Measurements from ENCODE around the gene SIMC1.
A peak's percentile ranks its signal among the peaks of the same experiment; 100 is the strongest.
"Not testable (repeated sequence)": the region's sequence is repeated elsewhere in the genome, so short reads cannot be mapped to it uniquely, and the experiment has no call there.

Gene SIMC1

DNA sequence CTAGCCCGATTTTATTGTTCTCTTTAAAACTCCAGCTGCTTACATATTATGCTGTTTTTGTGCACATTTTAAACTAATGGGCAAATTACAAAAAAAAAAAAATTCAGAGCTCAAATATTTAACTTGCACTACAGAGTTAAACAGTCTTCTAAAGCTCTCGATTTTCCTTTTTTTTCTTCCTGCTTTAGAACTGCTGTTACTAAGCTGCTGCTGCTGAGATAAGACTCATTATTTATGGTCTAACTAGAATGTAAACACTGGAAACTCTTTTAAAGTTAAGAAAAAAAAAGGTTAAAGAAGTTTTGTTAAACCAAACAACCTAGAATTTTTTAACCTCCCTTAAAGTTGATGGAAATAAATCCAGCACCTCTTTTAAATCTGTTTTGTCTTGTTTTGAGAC, 20.5 kb upstream of the SIMC1 start:
- H3K27me3 ChIP-seq (ENCODE audit: low read length); H4K20me1 ChIP-seq (ENCODE audit: low read depth, low read length); H3F3A ChIP-seq (ENCODE audit: insufficient read depth); H3K4me3 ChIP-seq (ENCODE audit: insufficient read depth, low read length, poor library complexity, severe bottlenecking); H3K9ac ChIP-seq (ENCODE audit: low read length); H3K79me2 ChIP-seq (ENCODE audit: insufficient read depth, low read length); H3K36me3 ChIP-seq (ENCODE audit: low read length); H3K27ac ChIP-seq (ENCODE audit: low read depth, low read length); H3K9me2 ChIP-seq (replicated peaks; ENCODE audit: insufficient read depth, low read length); H3K9me3 ChIP-seq (ENCODE audit: insufficient read depth, low read length); H3K4me2 ChIP-seq (ENCODE audit: low read depth, low read length, poor library complexity, severe bottlenecking); H2AFZ ChIP-seq (ENCODE audit: low read depth, low read length, severe bottlenecking): not testable (repeated sequence)

DNA sequence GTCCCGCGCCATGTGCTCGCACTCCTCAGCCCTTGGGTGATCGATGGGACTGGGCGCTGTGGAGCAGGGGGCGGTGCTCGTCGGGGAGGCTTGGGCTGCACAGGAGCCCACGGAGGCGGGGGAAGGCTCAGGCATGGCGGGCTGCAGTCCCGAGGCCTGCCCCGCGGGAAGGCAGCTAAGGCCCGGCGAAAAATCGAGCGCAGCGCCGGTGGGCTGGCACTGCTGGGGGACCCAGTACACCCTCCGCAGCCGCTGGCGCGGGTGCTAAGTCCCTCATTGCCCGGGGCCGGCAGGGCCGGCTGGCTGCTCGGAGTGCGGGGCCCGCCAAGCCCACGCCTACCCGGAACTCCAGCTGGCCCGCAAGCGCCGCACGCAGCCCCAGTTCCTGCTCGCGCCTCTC, 16.2 kb upstream of the SIMC1 start:
- H3K4me2 ChIP-seq (ENCODE audit: low read depth, low read length, poor library complexity, severe bottlenecking); H3K9me2 ChIP-seq (replicated peaks; ENCODE audit: insufficient read depth, low read length); H3K4me3 ChIP-seq (ENCODE audit: insufficient read depth, low read length, poor library complexity, severe bottlenecking); H3K9me3 ChIP-seq (ENCODE audit: insufficient read depth, low read length); H3K79me2 ChIP-seq (ENCODE audit: insufficient read depth, low read length); H4K20me1 ChIP-seq (ENCODE audit: low read depth, low read length); H3K27me3 ChIP-seq (ENCODE audit: low read length); H3K9ac ChIP-seq (ENCODE audit: low read length); H3K27ac ChIP-seq (ENCODE audit: low read depth, low read length); H3K36me3 ChIP-seq (ENCODE audit: low read length); H2AFZ ChIP-seq (ENCODE audit: low read depth, low read length, severe bottlenecking); H3F3A ChIP-seq (ENCODE audit: insufficient read depth): not testable (repeated sequence)

GRCh38 chr5:176228358-176228757, 9.9 kb upstream of the SIMC1 start:
- H3K4me3 ChIP-seq (ENCODE audit: insufficient read depth, low read length, poor library complexity, severe bottlenecking); H3K9me2 ChIP-seq (replicated peaks; ENCODE audit: insufficient read depth, low read length); H2AFZ ChIP-seq (ENCODE audit: low read depth, low read length, severe bottlenecking); H3K4me2 ChIP-seq (ENCODE audit: low read depth, low read length, poor library complexity, severe bottlenecking); H4K20me1 ChIP-seq (ENCODE audit: low read depth, low read length); H3K9ac ChIP-seq (ENCODE audit: low read length); H3K27me3 ChIP-seq (ENCODE audit: low read length); H3K27ac ChIP-seq (ENCODE audit: low read depth, low read length); H3K79me2 ChIP-seq (ENCODE audit: insufficient read depth, low read length); H3K36me3 ChIP-seq (ENCODE audit: low read length); H3K9me3 ChIP-seq (ENCODE audit: insufficient read depth, low read length); H3F3A ChIP-seq (ENCODE audit: insufficient read depth): not testable (repeated sequence)

GRCh38 chr5:176233253-176233652, 5.0 kb upstream of the SIMC1 start:
- H3K9me2 ChIP-seq (replicated peaks; ENCODE audit: insufficient read depth, low read length); H3K27ac ChIP-seq (ENCODE audit: low read depth, low read length); H3K4me3 ChIP-seq (ENCODE audit: insufficient read depth, low read length, poor library complexity, severe bottlenecking); H3F3A ChIP-seq (ENCODE audit: insufficient read depth); H3K9me3 ChIP-seq (ENCODE audit: insufficient read depth, low read length); H3K9ac ChIP-seq (ENCODE audit: low read length); H3K4me2 ChIP-seq (ENCODE audit: low read depth, low read length, poor library complexity, severe bottlenecking); H3K27me3 ChIP-seq (ENCODE audit: low read length); H4K20me1 ChIP-seq (ENCODE audit: low read depth, low read length); H2AFZ ChIP-seq (ENCODE audit: low read depth, low read length, severe bottlenecking); H3K36me3 ChIP-seq (ENCODE audit: low read length); H3K79me2 ChIP-seq (ENCODE audit: insufficient read depth, low read length): not testable (repeated sequence)

DNA sequence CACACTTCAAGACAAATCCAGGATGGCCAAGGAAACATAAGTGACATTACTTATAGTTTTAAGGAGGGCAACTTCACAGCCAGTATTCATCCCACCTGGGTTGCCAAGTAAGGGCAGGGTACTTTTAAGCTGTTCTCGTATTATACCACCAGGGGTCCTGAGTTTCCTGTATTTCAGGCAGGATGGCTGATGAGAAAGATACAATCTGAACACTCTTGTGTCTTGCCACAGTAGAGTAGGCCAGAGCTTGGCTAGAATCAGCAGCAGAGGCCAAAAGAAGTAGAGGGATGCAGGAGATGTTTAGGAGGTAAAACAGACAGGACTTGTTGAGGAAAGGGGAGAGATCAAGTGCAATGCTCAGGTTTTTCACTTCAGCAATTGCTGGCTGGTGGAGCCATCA, 3.1 kb upstream of the SIMC1 start:
- not testable (repeated sequence) for H3K79me2 ChIP-seq (ENCODE audit: insufficient read depth, low read length); H4K20me1 ChIP-seq (ENCODE audit: low read depth, low read length); H3K36me3 ChIP-seq (ENCODE audit: low read length); H3F3A ChIP-seq (ENCODE audit: insufficient read depth); H2AFZ ChIP-seq (ENCODE audit: low read depth, low read length, severe bottlenecking); H3K9me2 ChIP-seq (replicated peaks; ENCODE audit: insufficient read depth, low read length); H3K9me3 ChIP-seq (ENCODE audit: insufficient read depth, low read length); H3K27me3 ChIP-seq (ENCODE audit: low read length); H3K27ac ChIP-seq (ENCODE audit: low read depth, low read length); H3K4me2 ChIP-seq (ENCODE audit: low read depth, low read length, poor library complexity, severe bottlenecking); H3K9ac ChIP-seq (ENCODE audit: low read length); H3K4me3 ChIP-seq (ENCODE audit: insufficient read depth, low read length, poor library complexity, severe bottlenecking)

GRCh38 chr5:176238645-176239283, 540 bp downstream of the SIMC1 start:
- peak overlapping the region; percentile 30 for H3K4me2 ChIP-seq (ENCODE audit: low read depth, low read length, poor library complexity, severe bottlenecking)
- peak overlapping the region; percentile 28; the same call in 1 of the 2 replicates for H3K9ac ChIP-seq (ENCODE audit: low read length)
- not testable (repeated sequence) for H2AFZ ChIP-seq (ENCODE audit: low read depth, low read length, severe bottlenecking); H3K9me2 ChIP-seq (replicated peaks; ENCODE audit: insufficient read depth, low read length); H3K27me3 ChIP-seq (ENCODE audit: low read length); H3K27ac ChIP-seq (ENCODE audit: low read depth, low read length); H3F3A ChIP-seq (ENCODE audit: insufficient read depth); H3K79me2 ChIP-seq (ENCODE audit: insufficient read depth, low read length); H3K9me3 ChIP-seq (ENCODE audit: insufficient read depth, low read length); H4K20me1 ChIP-seq (ENCODE audit: low read depth, low read length); H3K36me3 ChIP-seq (ENCODE audit: low read length)
- peak overlapping the region; percentile 32 for H3K4me3 ChIP-seq (ENCODE audit: insufficient read depth, low read length, poor library complexity, severe bottlenecking)

GRCh38 chr5:176239304-176239703, 1.1 kb downstream of the SIMC1 start:
- H3K79me2 ChIP-seq (ENCODE audit: insufficient read depth, low read length); H3K4me2 ChIP-seq (ENCODE audit: low read depth, low read length, poor library complexity, severe bottlenecking); H3K36me3 ChIP-seq (ENCODE audit: low read length); H3K9me3 ChIP-seq (ENCODE audit: insufficient read depth, low read length); H3K9ac ChIP-seq (ENCODE audit: low read length); H3K9me2 ChIP-seq (replicated peaks; ENCODE audit: insufficient read depth, low read length); H3K4me3 ChIP-seq (ENCODE audit: insufficient read depth, low read length, poor library complexity, severe bottlenecking); H3K27ac ChIP-seq (ENCODE audit: low read depth, low read length); H4K20me1 ChIP-seq (ENCODE audit: low read depth, low read length); H3K27me3 ChIP-seq (ENCODE audit: low read length); H3F3A ChIP-seq (ENCODE audit: insufficient read depth); H2AFZ ChIP-seq (ENCODE audit: low read depth, low read length, severe bottlenecking): not testable (repeated sequence)

DNA sequence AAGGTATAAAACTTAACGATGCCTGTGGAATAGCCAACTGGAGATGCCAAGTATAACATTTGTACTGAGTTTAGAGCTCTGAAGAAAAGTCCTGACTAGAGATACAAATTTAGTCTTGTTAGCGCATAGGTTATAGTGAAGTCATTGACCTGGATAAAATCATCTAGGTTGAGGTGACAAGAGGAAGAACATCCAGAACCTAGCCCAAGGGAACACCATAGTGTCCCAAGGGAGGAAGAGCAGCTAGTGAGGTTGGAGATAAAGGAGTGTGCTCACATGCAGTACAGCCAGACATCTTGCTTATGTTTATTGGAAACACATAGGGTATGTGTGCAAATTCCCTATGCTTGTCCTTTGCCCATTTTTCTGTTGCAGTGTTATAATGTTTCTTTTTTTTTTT, 6.1 kb downstream of the SIMC1 start:
- H3K27ac ChIP-seq (ENCODE audit: low read depth, low read length); H3K9me3 ChIP-seq (ENCODE audit: insufficient read depth, low read length); H4K20me1 ChIP-seq (ENCODE audit: low read depth, low read length); H3K9ac ChIP-seq (ENCODE audit: low read length); H3K4me2 ChIP-seq (ENCODE audit: low read depth, low read length, poor library complexity, severe bottlenecking); H3K79me2 ChIP-seq (ENCODE audit: insufficient read depth, low read length); H3K9me2 ChIP-seq (replicated peaks; ENCODE audit: insufficient read depth, low read length); H3K27me3 ChIP-seq (ENCODE audit: low read length); H3F3A ChIP-seq (ENCODE audit: insufficient read depth); H2AFZ ChIP-seq (ENCODE audit: low read depth, low read length, severe bottlenecking); H3K36me3 ChIP-seq (ENCODE audit: low read length); H3K4me3 ChIP-seq (ENCODE audit: insufficient read depth, low read length, poor library complexity, severe bottlenecking): not testable (repeated sequence)
